Breast epithelium (tissue), 4 donors: ENCODE results near the gene SCARF2. TPM values are rescaled to one million over a fixed set of nuclear protein-coding genes. Genes with fewer than 3 reads are reported as not detected.

Source experiments
- DNase-seq, 2 donors: peaks; one replicate each; pipeline ENCODE4 v3.0.0-alpha.2; 2019; ENCODE audit warnings: low spot score in 2 of 2
- H3K27ac ChIP-seq, 2 donors: fragments of 200-600 bp; sonication (generic) in 1 of 2; one replicate each; pipeline ENCODE4 v1.5.1; 2016 to 2019; ENCODE audit warnings: mild to moderate bottlenecking in 1 of 2
- H3K27me3 ChIP-seq, 2 donors: fragments of 200-600 bp; sonication (generic) in 1 of 2; one replicate each; pipeline versions ENCODE4 v1.5.1 to v1.6.0; 2017 to 2019; ENCODE audit warnings: control low read depth in 1 of 2, mild to moderate bottlenecking in 1 of 2
- H3K36me3 ChIP-seq: fragments of 200-600 bp; one replicate; pipeline ENCODE4 v1.5.1; 2019
- H3K4me1 ChIP-seq, 2 donors: fragments of 200-600 bp; sonication (generic); one replicate each; pipeline ENCODE4 v1.5.1; 2016 to 2019; ENCODE audit warnings: control low read depth in 1 of 2
- H3K4me3 ChIP-seq, 3 donors: fragments of 200-600 bp; sonication (generic); 1 replicate in 2 of 3; 2 replicates in 1 of 3; pipeline ENCODE4 v1.5.1; 2016 to 2019; ENCODE audit warnings: mild to moderate bottlenecking in 3 of 3, moderate library complexity in 2 of 3
- H3K9me3 ChIP-seq, 2 donors: fragments of 200-600 bp; sonication (generic) in 1 of 2; one replicate each; pipeline ENCODE4 v1.5.1; 2016 to 2019; ENCODE audit warnings: control low read depth in 1 of 2
- CTCF ChIP-seq, 3 donors: fragments of 450-650 bp; IDR thresholded peaks; one replicate each; pipeline ENCODE4 v1.5.1; 2016 to 2017; ENCODE audit warnings: antibody characterized with exemption in 3 of 3, mild to moderate bottlenecking in 3 of 3, moderate library complexity in 3 of 3
- POLR2A ChIP-seq: fragments of 450-650 bp; IDR thresholded peaks from one replicate; pipeline ENCODE4 v1.6.1; 2016; ENCODE audit warnings: antibody characterized with exemption, mild to moderate bottlenecking, moderate library complexity
- POLR2AphosphoS5 ChIP-seq, 3 donors: sonication (generic); formaldehyde crosslinking; IDR thresholded peaks; one replicate each; pipeline ENCODE4 v1.6.1; 2017; ENCODE audit warnings: antibody characterized with exemption in 3 of 3
- intact Hi-C: fragments of 100-400 bp; cut with DNase I; formaldehyde crosslinking; loops from one replicate; pipeline ENCODE4 v1.15.1; 2023; ENCODE audit warnings: low total_unique reads
- total RNA-seq, 3 donors: library from RNA; depleted of rRNA; stranded (reverse); fragments of >200 nt; gene quantifications; one replicate each; pipeline ENCODE4 v1.1.0, GENCODE V29; 2016

Gene SCARF2
- total RNA-seq, 3 donors from 2014 or later, result 5.3 to 14.7 (median 12.3) TPM

DNA sequence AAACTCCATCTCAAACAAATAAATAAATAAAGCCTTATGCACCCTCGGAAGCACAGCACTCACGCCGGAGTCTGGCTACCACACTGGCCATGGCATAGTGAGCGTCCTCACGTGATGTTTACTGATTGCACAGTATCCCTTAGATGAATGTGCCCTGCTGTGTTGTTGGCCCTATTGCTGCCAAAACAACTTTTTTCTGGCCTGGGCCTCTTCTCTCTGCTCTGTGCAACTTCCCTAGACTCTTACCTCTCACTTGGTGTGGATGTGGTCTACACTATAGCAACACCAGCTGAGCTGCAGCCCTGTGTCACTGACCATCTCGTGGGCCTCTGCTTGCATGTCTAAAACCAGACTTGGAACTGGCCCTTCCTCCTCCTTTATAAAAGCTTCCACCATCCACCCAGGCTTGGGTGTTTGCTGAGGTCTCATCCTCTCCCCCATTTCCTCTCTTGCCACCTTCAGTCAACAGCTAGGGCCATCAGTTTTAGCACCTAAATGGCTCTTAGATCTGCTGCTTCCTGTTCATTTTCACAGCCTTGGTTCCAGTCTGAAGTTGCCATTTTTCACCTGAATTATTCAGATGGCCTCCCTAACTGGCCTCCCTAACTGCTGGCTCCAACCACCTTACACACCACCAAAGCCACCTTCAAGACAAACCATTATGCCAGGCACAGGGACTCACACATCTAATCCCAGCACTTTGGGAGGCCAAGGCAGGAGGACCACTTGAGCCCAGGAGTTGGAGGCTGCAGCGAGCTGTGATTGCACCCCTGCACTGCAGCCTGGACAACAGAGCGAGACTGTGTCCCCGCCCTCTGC, 34.5 kb downstream of the SCARF2 start:
- H3K9me3 ChIP-seq, result no peaks in the 10 kb centered on the region
- intact Hi-C loops, result no loop called here
- peaks cover 5% of the 10 kb centered on the region for H3K36me3 ChIP-seq
- H3K4me1 ChIP-seq, result no peaks in the 10 kb centered on the region
- TF ChIP-seq POLR2A (no peak), POLR2AphosphoS5 (IDR thresholded peaks at IDR 0.05) (no peak), CTCF (IDR thresholded peaks at IDR 0.05) (no peak)
- no peak overlapping the region for H3K4me3 ChIP-seq
- no peak for DNase-seq
- no peak overlapping the region for H3K27ac ChIP-seq
- no peaks in the 10 kb centered on the region for H3K27me3 ChIP-seq

DNA sequence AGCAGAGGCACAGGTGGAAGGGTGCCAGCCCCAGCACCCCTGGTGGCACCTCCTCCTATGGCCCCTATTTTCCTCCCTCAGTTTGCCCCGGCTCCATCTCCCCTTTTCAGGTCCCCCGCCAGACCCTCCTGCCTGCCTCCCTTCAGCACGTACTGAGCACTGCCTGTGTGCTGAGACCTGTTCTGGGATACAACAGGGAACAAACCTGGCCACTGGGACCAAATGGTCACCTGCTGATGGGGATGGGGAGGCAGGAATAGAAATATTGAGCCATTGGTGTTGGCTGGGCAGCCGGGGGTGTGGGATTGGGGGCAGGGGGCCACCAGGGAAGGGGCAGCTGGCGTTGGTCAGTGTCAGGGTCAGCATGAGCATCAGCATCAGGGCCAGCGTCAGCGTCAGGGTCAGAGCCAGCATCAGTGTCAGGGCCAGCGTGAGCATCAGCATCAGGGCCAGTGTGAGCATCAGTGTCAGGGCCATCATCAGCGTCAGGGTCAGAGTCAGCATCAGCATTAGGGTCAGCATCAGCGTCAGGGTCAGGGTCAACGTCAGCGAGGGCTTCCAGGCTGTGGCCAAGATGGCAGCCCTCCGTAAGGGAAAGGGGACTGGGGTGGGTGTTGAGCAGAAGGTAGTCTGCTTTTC, 36.1 kb downstream of the SCARF2 start:
- intact Hi-C loops, result no loop called here
- no peak overlapping the region for H3K4me3 ChIP-seq
- DNase-seq, result no peak
- H3K9me3 ChIP-seq, result no peaks in the 10 kb centered on the region
- H3K27ac ChIP-seq, result no peak overlapping the region
- H3K36me3 ChIP-seq, result peaks cover 5% of the 10 kb centered on the region
- no peaks in the 10 kb centered on the region for H3K4me1 ChIP-seq
- no peaks in the 10 kb centered on the region for H3K27me3 ChIP-seq
- TF ChIP-seq POLR2A, result no peak
- no peak for TF ChIP-seq CTCF (IDR thresholded peaks at IDR 0.05)
- no peak for TF ChIP-seq POLR2AphosphoS5 (IDR thresholded peaks at IDR 0.05)

DNA sequence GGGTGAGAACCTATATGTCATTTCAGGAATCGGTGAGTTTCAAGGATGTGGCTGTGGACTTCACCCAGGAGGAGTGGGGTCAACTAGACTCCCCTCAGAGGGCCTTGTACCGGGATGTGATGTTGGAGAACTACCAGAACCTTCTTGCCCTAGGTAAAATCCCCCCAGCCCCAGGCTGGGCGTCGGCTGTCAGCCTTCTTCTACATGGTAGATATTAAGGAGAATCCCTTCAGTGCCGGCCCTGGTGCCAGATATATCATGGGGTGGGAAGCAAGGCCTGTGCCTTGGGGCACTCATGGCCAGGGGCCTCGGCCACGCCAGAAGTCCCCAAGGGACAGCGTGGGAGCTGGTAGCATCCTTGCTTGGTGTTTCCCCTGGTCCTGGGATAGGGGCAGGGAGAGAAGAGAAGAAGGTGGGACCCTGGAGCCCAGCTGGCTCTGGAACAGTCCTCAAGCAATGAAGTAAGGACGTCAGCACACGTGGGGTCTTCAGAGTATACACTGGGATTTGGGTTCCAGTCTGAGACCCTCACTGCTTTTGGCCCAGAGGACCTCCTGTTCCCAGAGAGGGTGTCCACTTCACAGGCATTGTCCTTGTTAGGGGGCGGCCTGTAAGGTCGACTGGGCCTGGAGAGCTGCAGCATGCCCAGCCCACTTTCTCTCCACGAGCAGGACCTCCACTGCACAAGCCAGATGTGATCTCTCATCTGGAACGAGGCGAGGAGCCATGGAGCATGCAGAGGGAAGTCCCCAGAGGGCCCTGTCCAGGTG, 36.8 kb downstream of the SCARF2 start:
- Histone ChIP-seq H3K36me3 (peaks cover 2% of the 10 kb centered on the region), H3K9me3 (no peaks in the 10 kb centered on the region), H3K27me3 (no peaks in the 10 kb centered on the region), H3K4me1 (no peaks in the 10 kb centered on the region), H3K27ac (no peak overlapping the region), H3K4me3 (no peak overlapping the region)
- no peak for DNase-seq
- intact Hi-C loops, result no loop called here
- no peak for TF ChIP-seq POLR2A
- TF ChIP-seq POLR2AphosphoS5 (IDR thresholded peaks at IDR 0.05), result no peak
- no peak for TF ChIP-seq CTCF (IDR thresholded peaks at IDR 0.05)

DNA sequence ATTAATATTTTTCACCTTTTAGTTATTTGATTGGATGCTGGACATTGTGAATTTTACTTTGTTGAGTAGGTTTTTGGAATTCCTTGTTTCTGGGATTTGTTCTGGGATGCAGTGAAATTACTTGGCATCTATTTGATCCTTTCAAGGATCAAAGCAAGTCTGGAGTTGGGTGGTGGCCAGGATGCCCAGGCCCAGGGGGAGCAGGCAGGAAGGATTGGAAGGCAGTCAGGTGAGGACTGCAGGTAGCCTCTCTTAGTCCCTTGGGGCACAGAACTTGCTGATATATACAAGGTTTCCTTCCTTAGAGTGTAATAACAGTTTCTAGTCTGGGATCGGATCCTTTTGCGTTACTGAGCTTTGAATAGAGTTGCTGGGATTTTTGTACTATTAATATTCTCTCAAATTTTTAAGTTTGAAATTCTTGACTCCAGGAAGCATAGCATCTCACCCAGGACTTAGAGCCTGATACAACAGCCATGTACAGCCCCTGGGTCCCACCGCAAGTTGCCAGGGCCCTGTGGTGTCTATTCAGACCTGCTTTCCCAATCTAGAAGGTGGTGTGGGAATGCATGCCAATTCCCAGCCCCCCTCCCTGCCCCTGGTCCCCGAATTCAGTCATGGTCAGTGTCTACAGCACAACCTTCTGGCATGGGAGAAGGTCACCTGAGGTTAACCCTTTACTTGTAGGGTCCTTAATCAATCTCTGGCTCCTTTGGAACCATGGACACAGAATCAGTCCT, 37.6 kb downstream of the SCARF2 start:
- peaks cover 0 to 6% of the 10 kb centered on the region in 2 donors for H3K4me1 ChIP-seq
- no peak overlapping the region for H3K4me3 ChIP-seq
- H3K36me3 ChIP-seq, result no peaks in the 10 kb centered on the region
- no peak overlapping the region for H3K27ac ChIP-seq
- no peaks in the 10 kb centered on the region for H3K9me3 ChIP-seq
- intact Hi-C loops, result no loop called here
- no peaks in the 10 kb centered on the region for H3K27me3 ChIP-seq
- no peak for DNase-seq
- no peak for TF ChIP-seq CTCF (IDR thresholded peaks at IDR 0.05)
- no peak for TF ChIP-seq POLR2AphosphoS5 (IDR thresholded peaks at IDR 0.05)
- no peak for TF ChIP-seq POLR2A
